ENCODE data around the gene GRB10. TPM values are rescaled to one million over a fixed set of nuclear protein-coding genes. Genes with fewer than 3 reads are reported as not detected.

GRB10 gene
- total and polyA plus RNA-seq, 2 donors (not counting 3 experiments of a cell fraction or from before 2014, with no cell fraction given), result 43.7 to 240 TPM

- Histone ChIP-seq H3K4me1 (ENCODE audit: control insufficient read depth, extremely low read depth, insufficient read depth, low read length) (no peaks in the 10 kb centered on the region), H3K9me3 (replicated peaks; ENCODE audit: control insufficient read depth, insufficient read depth, low read length) (no peaks in the 10 kb centered on the region), H3K4me3 (replicated peaks in 1 of 3; ENCODE audit: insufficient read depth in 1 of 3, low read depth in 1 of 3, low read length in 3 of 3) (no peak overlapping the region), H3K27ac (ENCODE audit: insufficient read depth, low read depth, low read length) (no peak overlapping the region), H3K9ac (replicated peaks; ENCODE audit: extremely low read depth, insufficient read depth, low read length) (no peak overlapping the region), H3K9me1 (replicated peaks; ENCODE audit: control insufficient read depth, extremely low read depth, insufficient read depth, low read length) (no peaks in the 10 kb centered on the region), H3K4me2 (ENCODE audit: insufficient read depth, low read length) (no peak overlapping the region), H3K79me2 (ENCODE audit: control insufficient read depth, insufficient read depth, low read length) (peaks cover 98% of the 10 kb centered on the region), H2AFZ (ENCODE audit: low read depth, low read length) (no peak overlapping the region), H4K20me1 (replicated peaks; ENCODE audit: control insufficient read depth, extremely low read depth, insufficient read depth, low read length) (peaks cover 9% of the 10 kb centered on the region), H3K36me3 (ENCODE audit: control insufficient read depth in 2 of 2, extremely low read depth in 1 of 2, insufficient read depth in 2 of 2, low read length in 2 of 2) (peaks cover 0 to 5% of the 10 kb centered on the region in 2 experiments), H3K27me3 (ENCODE audit: control insufficient read depth in 2 of 2, insufficient read depth in 2 of 2, low read length in 2 of 2) (no peaks in the 10 kb centered on the region)
- no peak for TF ChIP-seq POLR2A (IDR thresholded peaks at IDR 0.05; ENCODE audit: low read depth, low read length)
- no peak for TF ChIP-seq POLR2AphosphoS5 (IDR thresholded peaks at IDR 0.05; ENCODE audit: insufficient read depth, low read depth, low read length)
- no peak for TF ChIP-seq FOS (IDR thresholded peaks at IDR 0.05; ENCODE audit: borderline replicate concordance, insufficient read depth, low read length)
- TF ChIP-seq, protein P1, sequence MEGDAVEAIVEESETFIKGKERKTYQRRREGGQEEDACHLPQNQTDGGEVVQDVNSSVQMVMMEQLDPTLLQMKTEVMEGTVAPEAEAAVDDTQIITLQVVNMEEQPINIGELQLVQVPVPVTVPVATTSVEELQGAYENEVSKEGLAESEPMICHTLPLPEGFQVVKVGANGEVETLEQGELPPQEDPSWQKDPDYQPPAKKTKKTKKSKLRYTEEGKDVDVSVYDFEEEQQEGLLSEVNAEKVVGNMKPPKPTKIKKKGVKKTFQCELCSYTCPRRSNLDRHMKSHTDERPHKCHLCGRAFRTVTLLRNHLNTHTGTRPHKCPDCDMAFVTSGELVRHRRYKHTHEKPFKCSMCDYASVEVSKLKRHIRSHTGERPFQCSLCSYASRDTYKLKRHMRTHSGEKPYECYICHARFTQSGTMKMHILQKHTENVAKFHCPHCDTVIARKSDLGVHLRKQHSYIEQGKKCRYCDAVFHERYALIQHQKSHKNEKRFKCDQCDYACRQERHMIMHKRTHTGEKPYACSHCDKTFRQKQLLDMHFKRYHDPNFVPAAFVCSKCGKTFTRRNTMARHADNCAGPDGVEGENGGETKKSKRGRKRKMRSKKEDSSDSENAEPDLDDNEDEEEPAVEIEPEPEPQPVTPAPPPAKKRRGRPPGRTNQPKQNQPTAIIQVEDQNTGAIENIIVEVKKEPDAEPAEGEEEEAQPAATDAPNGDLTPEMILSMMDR (IDR thresholded peaks at IDR 0.05; ENCODE audit: extremely low read depth in 1 of 2, insufficient read depth in 1 of 2, low read depth in 1 of 2, low read length in 2 of 2), result no peak
- TF ChIP-seq, protein P2, sequence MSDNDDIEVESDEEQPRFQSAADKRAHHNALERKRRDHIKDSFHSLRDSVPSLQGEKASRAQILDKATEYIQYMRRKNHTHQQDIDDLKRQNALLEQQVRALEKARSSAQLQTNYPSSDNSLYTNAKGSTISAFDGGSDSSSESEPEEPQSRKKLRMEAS (IDR thresholded peaks at IDR 0.05; ENCODE audit: insufficient read depth, insufficient read length), result no peak
- TF ChIP-seq JUN (IDR thresholded peaks at IDR 0.05; ENCODE audit: borderline replicate concordance, insufficient read depth, insufficient read length, low read depth), result no peak
- no peak for TF ChIP-seq GATA2 (IDR thresholded peaks at IDR 0.05; ENCODE audit: insufficient read depth, insufficient read length, low read depth, low read length)
- TF ChIP-seq EZH2 (IDR thresholded peaks at IDR 0.05; ENCODE audit: borderline replicate concordance, low read depth, low read length, severe bottlenecking), result no peak
- no peak for TF ChIP-seq MYC (IDR thresholded peaks at IDR 0.05; ENCODE audit: low read depth, low read length)
- ChIA-PET POLR2A (no interaction called here), CTCF (interaction anchor here (1.9 kb wide), 1 partner anchor 363 kb away, joined by 5 read pairs; no protein-coding TSS in a partner anchor)
- no TSS peak for BruUV-seq (replicated peaks)
- DNase-seq (ENCODE audit: low read depth, low spot score), result no peak
- no peak for FAIRE-seq
- dilution Hi-C loops (cut with MboI; ENCODE audit: extremely low pct_ligation_motif_present, low sequenced_read_pairs) (no loop called here), intact Hi-C loops (cut with micrococcal nuclease) (no loop called here)
Measured at GRCh38 chr7:50778189-50778588, 4.5 kb downstream of the GRB10 start.

All from endothelial cell of umbilical vein (primary cell).